Left hindlimb (tissue), 1 donor: ENCODE results near the gene FLNC.

ENCODE experiments used
- DNase-seq: peaks from one replicate; pipeline ENCODE4 v3.0.0-alpha.2; 2018

FLNC gene

DNA sequence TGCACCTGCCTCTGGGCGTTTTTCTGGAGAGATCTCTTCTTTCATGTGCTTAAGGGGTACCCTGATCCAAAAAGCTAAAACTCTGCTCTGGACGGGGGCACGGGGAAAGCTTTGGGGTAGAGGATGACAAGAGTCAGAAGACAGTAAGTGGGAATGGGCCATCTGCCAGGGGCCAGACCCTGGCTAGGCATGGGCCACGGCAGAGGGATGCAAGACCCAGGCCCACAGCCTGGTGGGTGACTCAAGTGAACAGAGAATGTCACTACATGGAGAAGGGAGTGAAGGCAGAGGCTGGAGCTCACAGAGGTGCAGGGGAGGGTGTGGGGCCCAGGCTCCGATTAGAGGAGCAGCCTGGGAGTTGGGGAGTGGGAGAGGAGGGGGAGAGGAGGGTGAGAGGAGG lies 15.3 kb downstream of the FLNC start:
- no peak for DNase-seq

DNA sequence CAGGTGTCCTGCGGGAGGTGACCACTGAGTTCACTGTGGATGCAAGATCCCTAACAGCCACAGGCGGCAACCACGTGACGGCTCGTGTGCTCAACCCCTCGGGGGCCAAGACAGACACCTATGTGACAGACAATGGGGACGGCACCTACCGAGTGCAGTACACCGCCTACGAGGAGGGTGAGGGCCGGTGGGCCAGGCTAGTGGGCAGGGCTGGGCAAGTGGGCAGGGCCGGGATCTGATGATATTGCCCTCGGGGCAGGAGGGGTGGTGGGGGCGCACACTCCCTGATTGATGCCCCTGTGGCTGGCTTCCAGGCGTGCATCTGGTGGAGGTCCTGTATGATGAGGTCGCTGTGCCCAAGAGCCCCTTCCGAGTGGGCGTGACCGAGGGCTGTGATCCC lies 15.8 kb downstream of the FLNC start:
- no peak for DNase-seq

DNA sequence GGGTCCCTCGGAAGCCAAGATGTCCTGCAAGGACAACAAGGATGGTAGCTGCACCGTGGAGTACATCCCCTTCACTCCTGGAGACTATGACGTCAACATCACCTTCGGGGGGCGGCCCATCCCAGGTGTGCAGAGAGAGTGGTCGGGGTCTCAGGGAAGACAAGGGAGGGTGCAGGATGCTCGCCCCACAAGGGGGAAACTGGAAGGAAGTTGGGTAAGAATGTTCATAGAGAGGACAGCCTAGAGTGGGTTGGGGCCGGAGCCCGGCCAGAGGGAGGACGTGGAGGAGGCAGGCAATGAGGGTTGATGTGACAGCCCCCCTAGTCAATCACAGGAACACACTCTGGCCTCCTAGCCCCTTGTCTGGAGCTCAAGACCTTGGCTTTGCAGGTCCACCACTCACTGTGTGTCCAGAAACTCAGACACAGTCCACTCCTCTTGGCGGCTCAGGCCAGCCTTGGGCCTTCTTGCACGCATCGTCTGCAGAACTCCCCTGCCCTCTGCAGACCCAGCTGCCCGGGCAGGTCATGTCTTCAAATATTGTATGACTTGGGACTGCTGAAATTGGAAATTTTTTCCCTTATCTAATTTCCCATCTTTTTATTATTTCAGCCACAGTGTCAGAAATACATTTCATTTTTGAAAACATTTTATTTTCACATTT lies 16.7 kb downstream of the FLNC start:
- DNase-seq: no peak

DNA sequence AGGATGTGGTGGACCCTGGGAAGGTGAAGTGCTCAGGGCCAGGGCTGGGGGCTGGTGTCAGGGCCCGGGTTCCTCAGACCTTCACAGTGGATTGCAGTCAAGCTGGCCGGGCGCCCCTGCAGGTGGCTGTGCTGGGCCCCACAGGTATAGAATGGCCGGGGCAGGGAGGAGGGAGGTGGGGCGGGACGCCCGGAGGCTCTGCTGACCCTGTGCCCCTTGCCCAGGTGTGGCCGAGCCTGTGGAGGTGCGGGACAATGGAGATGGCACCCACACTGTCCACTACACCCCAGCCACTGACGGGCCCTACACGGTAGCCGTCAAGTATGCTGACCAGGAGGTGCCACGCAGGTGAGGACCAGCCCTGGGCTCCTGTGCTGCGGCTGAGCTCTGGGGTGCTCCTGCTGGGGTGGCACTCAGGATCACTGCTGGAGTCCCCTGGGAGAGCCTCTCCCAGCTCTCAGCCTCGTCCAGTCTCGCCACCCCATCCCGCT lies 17.6 kb downstream of the FLNC start:
- no peak for DNase-seq

DNA sequence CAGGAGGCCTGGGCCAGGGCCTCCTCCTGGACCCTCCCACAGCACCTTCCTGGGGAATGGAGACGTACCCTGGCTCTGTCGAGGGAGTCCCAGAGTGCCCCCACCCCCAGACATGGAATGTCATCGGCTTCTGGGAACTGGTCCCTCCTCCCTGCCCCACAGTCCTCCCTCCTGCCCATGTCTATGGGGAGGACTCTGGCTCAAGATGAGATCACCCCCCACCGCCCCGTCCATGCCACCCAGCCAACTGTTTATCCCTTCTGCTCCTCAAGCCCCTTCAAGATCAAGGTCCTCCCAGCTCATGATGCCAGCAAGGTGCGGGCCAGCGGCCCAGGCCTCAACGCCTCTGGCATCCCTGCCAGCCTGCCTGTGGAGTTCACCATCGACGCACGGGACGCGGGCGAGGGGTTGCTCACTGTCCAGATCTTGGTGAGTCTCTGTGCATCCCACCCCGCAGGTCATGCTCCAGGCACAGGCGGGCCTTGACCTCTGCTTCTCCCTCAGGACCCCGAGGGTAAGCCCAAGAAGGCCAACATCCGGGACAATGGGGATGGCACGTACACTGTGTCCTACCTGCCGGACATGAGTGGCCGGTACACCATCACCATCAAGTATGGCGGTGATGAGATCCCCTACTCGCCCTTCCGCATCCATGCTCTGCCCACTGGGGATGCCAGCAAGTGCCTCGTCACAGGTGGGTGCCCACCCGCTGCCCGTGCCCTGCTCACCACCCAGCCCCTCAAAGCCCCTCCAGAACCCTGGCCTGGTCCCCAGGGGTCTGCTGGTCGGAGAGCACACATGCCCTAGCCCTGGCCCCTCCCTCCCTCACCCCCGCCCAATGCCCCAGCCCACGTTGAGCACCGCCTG lies 18.3 kb downstream of the FLNC start:
- DNase-seq: no peak

DNA sequence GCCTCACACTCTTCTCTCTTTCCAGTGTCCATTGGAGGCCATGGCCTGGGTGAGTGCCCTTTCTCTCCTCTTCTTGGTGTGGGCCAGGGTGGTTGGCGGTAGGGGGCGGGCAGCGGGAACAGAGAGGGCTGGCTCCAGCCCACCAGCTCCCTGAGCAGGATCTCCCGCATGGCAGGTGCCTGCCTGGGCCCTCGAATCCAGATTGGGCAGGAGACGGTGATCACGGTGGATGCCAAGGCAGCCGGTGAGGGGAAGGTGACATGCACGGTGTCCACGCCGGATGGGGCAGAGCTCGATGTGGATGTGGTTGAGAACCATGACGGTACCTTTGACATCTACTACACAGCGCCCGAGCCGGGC lies 18.9 kb downstream of the FLNC start:
- DNase-seq: no peak

DNA sequence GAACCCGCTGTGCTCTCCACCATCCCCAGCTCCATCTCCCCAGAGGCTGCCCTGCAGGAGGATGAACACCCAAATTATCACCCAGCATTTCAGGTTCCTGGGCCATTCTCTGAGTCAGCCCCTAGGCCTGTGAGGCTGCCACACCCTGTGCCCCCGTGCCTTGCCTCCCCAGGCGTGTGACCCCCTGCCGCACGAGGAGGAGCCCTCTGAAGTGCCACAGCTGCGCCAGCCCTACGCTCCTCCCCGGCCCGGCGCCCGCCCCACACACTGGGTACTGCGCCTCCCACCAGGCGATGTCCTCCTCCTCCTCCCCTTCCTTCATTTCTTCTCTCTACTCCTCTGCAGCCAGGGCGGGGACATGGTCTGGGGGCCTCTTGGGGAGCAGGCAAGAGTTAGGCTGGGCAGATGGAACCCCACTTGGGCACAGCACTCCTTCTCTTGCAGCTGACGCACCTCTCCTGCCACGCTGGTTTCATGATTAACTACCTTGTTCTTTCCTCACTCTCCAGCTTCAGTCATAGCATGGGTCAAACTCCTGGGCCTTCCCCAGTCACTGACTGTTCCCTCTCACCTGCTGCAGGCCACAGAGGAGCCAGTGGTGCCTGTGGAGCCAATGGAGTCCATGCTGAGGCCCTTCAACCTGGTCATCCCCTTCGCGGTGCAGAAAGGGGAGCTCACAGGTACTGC lies 19.7 kb downstream of the FLNC start:
- DNase-seq: no peak

DNA sequence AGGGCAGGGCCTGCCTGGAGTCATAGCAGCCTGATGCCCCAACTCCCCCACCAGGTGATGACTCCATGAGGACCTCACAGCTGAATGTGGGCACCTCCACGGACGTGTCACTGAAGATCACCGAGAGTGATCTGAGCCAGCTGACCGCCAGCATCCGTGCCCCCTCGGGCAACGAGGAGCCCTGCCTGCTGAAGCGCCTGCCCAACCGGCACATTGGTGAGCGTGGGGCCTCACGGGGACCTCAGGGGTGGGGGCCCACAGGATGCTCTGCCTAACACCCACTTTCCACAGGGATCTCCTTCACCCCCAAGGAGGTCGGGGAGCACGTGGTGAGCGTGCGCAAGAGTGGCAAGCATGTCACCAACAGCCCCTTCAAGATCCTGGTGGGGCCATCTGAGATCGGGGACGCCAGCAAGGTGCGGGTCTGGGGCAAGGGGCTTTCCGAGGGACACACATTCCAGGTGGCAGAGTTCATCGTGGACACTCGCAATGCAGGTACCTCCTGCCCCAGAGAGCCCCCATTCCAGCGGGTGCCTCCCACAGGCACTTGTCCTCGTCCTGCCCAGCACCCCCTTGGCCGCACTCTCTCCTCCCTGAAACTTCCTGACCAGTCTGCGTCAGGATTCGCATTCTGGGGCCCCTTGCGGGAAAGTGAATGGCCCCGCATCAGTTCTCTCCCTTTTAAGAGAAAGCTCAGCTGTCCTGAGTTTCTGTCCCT lies 22.5 kb downstream of the FLNC start:
- no peak for DNase-seq

DNA sequence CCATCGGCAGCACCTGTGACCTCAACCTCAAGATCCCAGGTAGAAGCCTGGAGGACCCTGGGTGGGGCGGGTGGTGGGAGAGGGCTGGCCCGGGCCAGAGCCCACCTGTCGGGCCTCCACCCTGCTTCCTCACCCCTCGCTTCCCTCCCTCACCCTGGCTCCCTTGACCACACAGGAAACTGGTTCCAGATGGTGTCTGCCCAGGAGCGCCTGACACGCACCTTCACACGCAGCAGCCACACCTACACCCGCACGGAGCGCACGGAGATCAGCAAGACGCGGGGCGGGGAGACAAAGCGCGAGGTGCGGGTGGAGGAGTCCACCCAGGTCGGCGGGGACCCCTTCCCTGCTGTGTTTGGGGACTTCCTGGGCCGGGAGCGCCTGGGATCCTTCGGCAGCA lies 23.6 kb downstream of the FLNC start:
- no peak for DNase-seq

DNA sequence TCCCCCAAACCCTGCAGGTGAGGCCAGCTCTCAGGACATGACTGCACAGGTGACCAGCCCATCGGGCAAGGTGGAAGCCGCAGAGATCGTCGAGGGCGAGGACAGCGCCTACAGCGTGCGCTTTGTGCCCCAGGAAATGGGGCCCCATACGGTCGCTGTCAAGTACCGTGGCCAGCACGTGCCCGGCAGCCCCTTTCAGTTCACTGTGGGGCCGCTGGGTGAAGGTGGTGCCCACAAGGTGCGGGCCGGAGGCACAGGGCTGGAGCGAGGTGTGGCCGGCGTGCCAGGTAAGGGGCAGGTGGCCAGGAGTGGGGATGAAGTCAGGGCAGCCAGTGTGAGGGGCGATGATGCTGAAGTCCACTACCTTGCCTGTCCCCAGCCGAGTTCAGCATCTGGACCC lies 24.2 kb downstream of the FLNC start:
- DNase-seq: no peak

DNA sequence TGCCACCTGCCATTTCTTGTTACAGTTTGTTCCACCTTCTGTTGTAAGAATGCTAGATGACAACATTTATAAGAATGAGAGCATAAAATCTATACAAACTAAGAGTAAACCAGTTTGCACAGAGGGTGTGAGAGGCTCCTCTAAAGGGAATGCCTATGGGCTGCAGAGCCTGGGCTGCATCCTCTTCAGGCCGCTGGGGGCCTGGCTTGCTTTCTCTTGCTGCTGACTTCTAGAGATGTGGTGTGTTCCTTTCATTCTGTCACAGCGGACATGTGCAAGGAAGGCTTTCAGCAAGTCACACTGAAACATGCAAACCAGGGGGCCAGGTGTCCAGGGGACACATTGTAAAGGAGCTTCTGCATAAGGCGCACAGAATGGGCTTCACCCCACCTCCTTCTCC lies 25.4 kb downstream of the FLNC start:
- no peak for DNase-seq

DNA sequence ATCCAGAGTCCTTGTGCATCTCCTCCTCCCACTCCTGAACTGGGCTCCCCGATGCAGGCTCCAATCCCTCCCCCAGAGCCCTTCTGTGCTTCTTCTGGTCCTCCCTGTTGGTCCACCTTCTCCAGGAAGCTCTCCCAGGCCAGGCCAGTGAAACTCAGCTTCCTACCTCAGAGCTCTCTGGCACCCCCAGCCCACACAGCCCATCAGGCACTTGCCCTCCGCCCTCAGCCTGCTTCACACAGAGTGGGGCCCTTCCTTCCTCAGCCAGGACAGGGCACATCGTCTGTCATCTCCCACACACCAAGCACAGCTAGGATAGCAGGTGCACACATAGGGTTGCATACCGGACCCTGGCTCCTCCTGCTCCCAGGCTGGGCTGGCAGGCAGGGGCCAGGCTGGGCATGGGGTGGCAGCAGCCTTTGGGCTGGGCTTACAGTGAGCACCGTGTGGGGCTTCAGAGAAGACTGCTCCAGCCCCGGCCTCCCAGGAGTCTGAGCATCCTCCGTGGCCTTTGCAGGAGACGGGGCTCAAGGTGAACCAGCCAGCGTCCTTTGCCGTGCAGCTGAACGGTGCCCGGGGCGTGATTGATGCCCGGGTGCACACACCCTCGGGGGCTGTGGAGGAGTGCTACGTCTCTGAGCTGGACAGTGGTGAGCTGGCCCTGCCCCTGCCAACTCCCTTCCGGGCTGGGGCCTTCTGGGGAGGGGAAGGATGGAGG lies 26.0 kb downstream of the FLNC start:
- DNase-seq: no peak

DNA sequence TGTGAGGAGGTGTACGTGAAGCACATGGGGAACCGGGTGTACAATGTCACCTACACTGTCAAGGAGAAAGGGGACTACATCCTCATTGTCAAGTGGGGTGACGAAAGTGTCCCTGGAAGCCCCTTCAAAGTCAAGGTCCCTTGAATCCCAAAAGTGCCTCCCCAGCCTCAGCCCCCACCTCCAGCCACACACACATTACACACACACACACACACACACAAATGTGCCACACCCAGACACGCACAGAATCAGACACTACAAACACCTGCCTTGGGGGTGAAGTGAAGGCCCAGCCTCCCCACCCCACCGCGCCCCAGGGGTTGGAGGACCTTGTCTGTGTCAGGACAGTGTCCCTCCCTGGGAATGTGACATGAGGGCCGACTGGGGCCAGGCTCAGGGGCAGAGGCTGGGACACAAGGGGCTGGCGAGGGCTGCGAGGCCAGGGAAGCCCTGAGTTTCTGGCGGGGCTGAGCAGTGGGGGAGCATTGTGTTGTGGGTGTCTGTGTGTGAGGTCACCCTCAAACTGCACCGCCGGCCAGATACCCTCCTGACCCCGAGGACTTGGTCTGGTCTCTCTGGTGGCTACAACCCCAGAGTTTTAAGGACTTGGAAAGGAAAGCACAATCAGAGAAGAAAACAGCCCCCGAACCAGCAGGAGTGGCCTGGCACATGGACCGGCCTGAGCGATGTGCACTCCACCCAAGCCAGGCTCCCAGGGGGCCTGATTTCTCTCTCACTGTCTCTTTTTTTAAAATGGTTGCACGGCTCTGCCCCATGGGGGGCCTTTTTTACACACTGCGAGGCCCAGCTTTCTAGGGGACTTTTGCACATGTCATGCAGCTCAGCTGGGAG lies 28.4 kb downstream of the FLNC start:
- no peak for DNase-seq

DNA sequence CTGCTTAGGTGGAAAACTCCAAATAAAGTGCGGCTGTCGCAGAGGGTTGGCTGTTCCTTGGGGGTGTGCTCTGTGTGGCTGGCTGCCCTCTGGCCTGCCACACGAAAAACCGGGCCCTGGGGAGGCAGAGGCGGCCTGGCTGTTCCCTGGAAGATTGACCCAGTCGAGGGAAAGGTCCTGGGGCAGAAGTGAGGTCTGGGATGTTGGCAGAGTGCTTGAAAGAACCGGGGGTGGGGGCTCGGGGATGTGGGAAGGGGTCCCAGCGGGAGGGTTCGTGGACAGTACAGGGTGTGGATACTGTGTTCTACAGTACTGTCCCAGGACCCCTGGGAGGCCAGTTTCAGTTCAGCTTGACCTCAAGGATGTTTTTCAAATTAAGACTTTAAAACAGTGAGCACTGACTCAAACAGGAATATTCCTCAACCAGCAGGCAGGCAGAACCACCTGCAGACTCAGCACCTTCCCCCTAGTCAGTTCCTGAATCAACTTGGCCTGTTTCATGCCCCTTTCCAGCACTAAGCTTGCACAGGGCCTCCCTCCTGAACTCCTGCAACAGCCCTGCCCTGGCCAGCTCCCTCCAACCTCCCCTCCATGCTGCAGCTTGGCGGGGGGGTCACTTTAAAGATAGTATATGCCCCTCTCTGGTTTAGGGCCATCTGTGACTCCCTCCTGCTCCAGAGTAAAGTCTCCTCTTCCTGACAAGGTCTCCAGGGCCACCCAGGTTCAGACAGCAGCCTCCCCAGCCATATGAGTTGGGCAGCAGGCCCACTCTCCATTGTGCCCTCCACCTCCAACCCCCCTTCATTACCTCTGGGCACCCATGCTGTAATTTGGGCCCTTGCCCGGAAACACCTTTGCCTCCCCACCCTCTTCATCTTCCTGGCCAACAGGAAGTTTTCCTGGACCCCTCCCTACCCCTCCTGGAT lies 29.3 kb downstream of the FLNC start:
- DNase-seq: no peak

DNA sequence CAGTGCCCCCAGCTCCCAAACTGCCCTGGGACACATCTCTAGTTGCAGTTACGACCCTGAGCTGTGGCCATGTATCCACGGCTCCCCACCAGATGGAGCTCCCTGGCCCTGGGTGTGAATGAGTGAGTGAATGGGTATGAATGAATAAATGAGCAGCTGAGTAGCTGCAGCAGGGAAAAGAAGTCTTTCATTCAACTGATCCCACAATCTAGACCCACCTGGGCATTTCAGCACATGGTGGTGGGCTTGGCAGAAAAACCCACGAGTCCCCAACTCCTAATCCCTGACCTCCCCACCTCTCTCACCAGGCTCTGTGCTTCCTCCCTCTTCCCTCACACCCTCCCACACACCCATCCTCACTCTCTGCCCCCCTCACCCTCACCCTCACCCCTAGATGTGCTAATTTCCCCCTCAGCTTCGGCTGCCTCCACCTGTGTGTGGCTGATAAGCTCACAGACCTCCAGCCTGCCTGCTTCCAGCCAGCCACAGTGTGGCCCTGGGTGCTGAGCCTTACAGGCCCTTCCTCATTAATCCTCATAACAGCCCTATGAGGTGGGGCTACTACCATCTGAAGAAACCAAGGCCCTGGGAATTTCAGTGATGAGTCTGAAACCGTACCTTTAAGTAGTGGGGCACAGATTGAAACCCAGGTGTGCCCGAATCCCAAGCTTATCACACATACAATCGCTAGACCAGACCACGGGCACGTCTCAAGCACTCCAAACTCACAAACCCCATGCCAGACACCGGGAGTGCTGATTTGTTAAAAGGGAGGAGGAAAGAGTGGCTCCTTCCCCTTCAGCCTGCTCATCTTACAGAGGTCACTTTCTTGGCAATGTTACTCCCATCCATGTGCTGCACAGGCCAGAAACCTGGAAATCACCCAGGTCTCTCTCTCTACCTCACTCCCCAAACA lies 30.2 kb downstream of the FLNC start:
- DNase-seq: no peak

DNA sequence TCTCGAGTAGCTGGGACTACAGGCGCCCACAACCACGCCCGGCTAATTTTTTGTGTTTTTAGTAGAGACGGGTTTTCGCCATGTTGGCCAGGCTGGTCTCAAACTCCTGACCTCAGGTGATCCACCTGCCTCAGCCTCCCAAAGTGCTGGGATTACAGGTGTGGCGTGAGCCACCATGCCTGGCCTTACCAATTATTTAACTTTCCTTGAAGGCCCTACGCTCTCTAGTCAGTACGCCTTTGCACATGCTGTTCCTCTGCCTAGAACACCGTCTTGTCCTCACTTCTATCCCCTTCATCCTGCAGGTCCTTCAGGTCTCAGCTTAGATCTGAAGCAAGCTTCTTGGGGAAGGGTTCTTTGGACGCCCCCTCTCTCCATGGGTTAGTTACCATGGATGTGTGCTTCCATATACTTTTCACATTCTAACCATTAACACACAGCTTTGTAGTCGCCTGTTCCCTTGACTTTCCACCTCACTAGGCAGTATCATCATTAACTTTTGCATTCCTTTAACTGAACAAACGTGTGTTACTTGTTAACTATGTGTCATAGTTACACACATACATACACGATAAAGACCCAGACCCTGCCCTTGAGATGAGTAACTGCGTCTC lies 31.9 kb downstream of the FLNC start:
- DNase-seq: no peak

DNA sequence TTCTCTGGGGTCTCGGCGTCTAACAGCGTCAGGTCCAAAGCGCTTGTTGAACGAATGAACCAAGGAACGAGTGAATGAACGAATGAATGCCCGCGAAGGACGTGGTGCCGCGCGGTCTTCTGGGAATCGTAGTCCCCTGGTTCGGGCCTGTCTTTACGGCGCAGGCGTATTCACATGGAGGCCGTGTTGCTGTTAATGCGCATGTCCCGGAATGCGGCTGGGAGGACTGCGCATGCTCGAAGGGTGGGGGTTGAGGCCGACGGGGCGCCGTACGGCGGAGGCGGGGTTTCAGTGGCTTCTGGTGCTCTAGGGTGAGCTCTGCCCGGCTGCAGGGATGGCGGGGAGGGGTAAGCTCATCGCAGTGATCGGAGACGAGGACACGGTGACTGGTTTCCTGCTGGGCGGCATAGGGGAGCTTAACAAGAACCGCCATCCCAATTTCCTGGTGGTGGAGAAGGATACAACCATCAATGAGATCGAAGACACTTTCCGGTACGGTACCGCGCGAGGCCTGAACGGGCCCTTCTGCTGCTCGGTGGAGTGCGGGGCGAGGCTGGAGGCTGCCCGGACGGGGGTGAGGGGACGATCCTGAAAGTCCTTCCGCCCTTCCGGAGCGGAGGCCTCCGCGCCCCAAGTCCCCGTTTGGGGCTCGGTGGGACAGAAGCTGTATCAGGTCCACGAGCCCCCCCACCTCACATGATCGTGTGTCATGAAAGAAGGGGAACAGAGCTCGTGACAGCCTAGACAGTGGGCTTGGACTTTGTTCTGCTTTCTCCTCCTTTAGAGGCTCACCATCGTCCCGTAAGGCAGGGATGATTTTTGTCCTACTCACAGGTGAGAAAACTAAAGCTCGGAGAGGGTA lies 32.6 kb downstream of the FLNC start, which contains the start of gene ATP6V1F:
Gene ATP6V1F (plus strand): TSS at position 286 of the 862 bp plus-strand sequence. CDS start 49 bp downstream, at position 335.
- DNase-seq: peak; percentile 100
